Esophagus (tissue), 2 donors: ENCODE measurements around the gene ERC2. TPM values are rescaled to one million over a fixed set of nuclear protein-coding genes. Genes with fewer than 3 reads are reported as not detected.

Experiments used
- H3K27ac ChIP-seq, 2 donors: one replicate each; pipeline ENCODE4 v1.5.1; 2013; ENCODE audit warnings: low read depth in 2 of 2, mild to moderate bottlenecking in 2 of 2, inconsistent platforms in 1 of 2, low read length in 1 of 2, moderate library complexity in 1 of 2
- H3K27me3 ChIP-seq, 2 donors: one replicate each; pipeline ENCODE4 v1.6.1; 2013; ENCODE audit warnings: low read length in 2 of 2, control low read depth in 1 of 2, mild to moderate bottlenecking in 1 of 2; ENCODE audit not compliant: insufficient read depth in 2 of 2, control insufficient read depth in 1 of 2
- H3K36me3 ChIP-seq, 2 donors: one replicate each; pipeline ENCODE4 v1.6.1; 2013; ENCODE audit warnings: low read length in 1 of 2; ENCODE audit not compliant: control insufficient read depth in 2 of 2, insufficient read depth in 2 of 2
- H3K4me1 ChIP-seq, 2 donors: one replicate each; pipeline ENCODE4 v1.6.1; 2013; ENCODE audit warnings: low read length in 1 of 2; ENCODE audit not compliant: control insufficient read depth in 2 of 2, insufficient read depth in 2 of 2
- H3K4me3 ChIP-seq, 2 donors: one replicate each; pipeline ENCODE4 v1.5.1; 2013; ENCODE audit warnings: low read length in 2 of 2, mild to moderate bottlenecking in 2 of 2, low read depth in 1 of 2, moderate library complexity in 1 of 2
- H3K9me3 ChIP-seq, 2 donors: one replicate each; pipeline ENCODE4 v1.6.1; 2013; ENCODE audit warnings: mild to moderate bottlenecking in 2 of 2, low read depth in 1 of 2, low read length in 1 of 2, moderate library complexity in 1 of 2; ENCODE audit not compliant: control insufficient read depth in 2 of 2, insufficient read depth in 1 of 2
- WGBS, 2 donors: extraction: QIAGEN DNeasy Blood & Tissue Kit; methylation state at CpG; one replicate each; pipeline ENCODE4 v1.1.7; 2013; 5-methylcytosine and 5-hydroxymethylcytosine counted together
- polyA plus RNA-seq, 2 donors: library from polyadenylated mRNA; stranded (reverse); fragments of 200-250 nt; gene quantifications; one replicate each; pipeline ENCODE4 v1.2.3, GENCODE V29; 2013
- donor health status: healthy with polysubstance abuse.
- donor health status: Bipolar disorder and iron deficiency.

ERC2 gene
- polyA plus RNA-seq, 2 donors: 0.18 to 0.20 TPM

DNA sequence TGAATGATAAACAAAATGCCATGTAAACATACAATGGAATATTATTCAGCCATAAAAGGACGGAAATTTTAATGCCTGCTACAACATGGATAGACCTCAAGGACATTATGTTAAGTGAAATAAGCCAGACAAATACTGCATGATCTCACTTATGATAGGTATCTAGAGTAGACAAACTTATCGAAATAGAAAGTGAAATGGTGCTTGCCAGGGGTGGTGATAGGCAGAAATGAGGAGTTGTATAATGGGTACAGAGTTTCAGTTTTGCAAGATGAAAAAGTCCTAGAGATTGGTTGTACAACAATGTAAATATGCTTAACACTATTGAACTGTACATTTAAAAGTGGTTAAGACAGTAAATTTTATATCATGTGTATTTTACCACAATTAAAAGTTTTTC is 287.8 kb downstream of the ERC2 start:
- H3K27ac ChIP-seq: no peak overlapping the region
- H3K9me3 ChIP-seq: no peaks in the 10 kb centered on the region
- no peaks in the 10 kb centered on the region for H3K27me3 ChIP-seq
- WGBS, 2 donors: 80 to 85% methylated on average over 2 of the region's 2 CpGs
- no peaks in the 10 kb centered on the region for H3K36me3 ChIP-seq
- no peak overlapping the region for H3K4me3 ChIP-seq
- H3K4me1 ChIP-seq: no peaks in the 10 kb centered on the region

GRCh38 chr3:56173601-56174000 is 294.7 kb downstream of the ERC2 start:
- no peaks in the 10 kb centered on the region for H3K4me1 ChIP-seq
- H3K27me3 ChIP-seq: peaks cover 0 to 2% of the 10 kb centered on the region in 2 donors
- 61 to 74% methylated on average over 7 of the region's 7 CpGs for WGBS, 2 donors

GRCh38 chr3:56164436-56164835 is 303.8 kb downstream of the ERC2 start:
- peaks cover 0 to 2% of the 10 kb centered on the region in 2 donors for H3K9me3 ChIP-seq
- H3K27ac ChIP-seq: no peak overlapping the region
- WGBS, 2 donors: 86% methylated on average over 3 of the region's 3 CpGs
- no peaks in the 10 kb centered on the region for H3K36me3 ChIP-seq
- no peaks in the 10 kb centered on the region for H3K4me1 ChIP-seq
- no peaks in the 10 kb centered on the region for H3K27me3 ChIP-seq
- H3K4me3 ChIP-seq: no peak overlapping the region

More at GRCh38 chr3:56173601-56174000, 294.7 kb downstream of the ERC2 start:
- Histone ChIP-seq H3K4me3 (no peak overlapping the region), H3K27ac (no peak overlapping the region), H3K36me3 (no peaks in the 10 kb centered on the region), H3K9me3 (no peaks in the 10 kb centered on the region)

DNA sequence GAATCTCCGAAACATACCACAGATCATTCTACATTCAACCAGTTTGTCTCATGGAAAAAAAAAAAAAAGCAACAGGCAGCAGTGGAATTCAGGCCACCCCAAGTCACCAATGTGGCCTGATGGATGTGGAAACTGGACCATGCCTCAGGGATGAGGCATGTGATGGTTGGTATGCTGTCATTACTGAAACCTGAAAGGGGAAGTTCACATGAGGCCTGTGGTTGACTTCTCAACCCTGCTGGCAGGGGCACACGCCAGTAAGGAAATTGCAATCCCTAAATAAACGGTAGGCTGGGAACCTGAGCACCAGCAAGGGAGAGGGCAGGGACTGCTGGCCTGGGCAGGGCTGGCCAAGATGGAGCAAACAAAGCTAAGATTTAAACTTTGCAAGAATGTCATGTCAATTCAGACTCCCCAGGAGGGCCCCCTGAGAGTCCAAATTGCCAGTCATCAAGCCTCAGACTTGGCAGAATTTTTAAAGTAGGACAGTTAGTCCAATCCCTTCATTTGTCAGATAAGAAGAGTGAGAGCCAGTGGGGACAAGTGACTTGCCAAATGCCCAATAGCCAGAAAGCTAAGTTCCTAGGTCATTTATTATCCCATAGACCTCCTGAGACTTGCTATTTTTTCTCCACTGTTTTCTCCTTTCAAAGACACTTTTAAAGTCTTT is 310.4 kb downstream of the ERC2 start:
- H3K4me1 ChIP-seq: peaks cover 0 to 2% of the 10 kb centered on the region in 2 donors
- WGBS, 2 donors: 44 to 52% methylated on average over 3 of the region's 3 CpGs
- H3K36me3 ChIP-seq: no peaks in the 10 kb centered on the region
- H3K9me3 ChIP-seq: peaks cover 0 to 2% of the 10 kb centered on the region in 2 donors
- H3K4me3 ChIP-seq: no peak overlapping the region
- H3K27me3 ChIP-seq: no peaks in the 10 kb centered on the region
- H3K27ac ChIP-seq: peak overlapping the region in 1 of 2 donors; percentile 7

- H3K27ac ChIP-seq: no peak overlapping the region
- no peak overlapping the region for H3K4me3 ChIP-seq
- H3K36me3 ChIP-seq: no peaks in the 10 kb centered on the region
- no peaks in the 10 kb centered on the region for H3K9me3 ChIP-seq
- H3K4me1 ChIP-seq: peaks cover 0 to 2% of the 10 kb centered on the region in 2 donors
- no peaks in the 10 kb centered on the region for H3K27me3 ChIP-seq
- 94 to 95% methylated on average over 1 of the region's 1 CpG for WGBS, 2 donors
These were observed 314.0 kb downstream of the ERC2 start for GRCh38 chr3:56154297-56154696.

- H3K27ac ChIP-seq: no peak overlapping the region
- 62 to 70% methylated on average over 3 of the region's 3 CpGs for WGBS, 2 donors
- H3K9me3 ChIP-seq: no peaks in the 10 kb centered on the region
- H3K4me3 ChIP-seq: no peak overlapping the region
- H3K27me3 ChIP-seq: no peaks in the 10 kb centered on the region
- H3K4me1 ChIP-seq: no peaks in the 10 kb centered on the region
- no peaks in the 10 kb centered on the region for H3K36me3 ChIP-seq
These were observed 320.9 kb downstream of the ERC2 start for GRCh38 chr3:56147354-56147753.

DNA sequence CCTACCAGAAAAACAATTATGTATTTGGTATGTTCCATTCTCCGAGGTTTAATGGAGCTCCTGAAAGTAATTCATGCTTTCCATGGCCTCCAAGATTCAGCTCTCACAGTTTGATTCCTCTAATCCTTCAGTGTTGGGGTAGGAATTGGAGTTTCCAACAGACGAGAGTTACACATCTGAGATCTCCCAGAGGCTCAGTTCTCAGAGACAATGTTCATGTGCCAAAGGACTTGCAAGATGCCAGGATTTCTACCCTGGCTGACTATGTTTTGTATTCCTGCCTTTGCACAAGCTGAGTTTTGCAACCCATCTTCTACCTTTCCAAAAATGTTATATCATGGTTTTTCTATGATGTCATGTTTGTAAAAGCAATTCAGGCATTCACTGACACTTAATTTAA is 322.9 kb downstream of the ERC2 start:
- H3K4me3 ChIP-seq: no peak overlapping the region
- 66 to 72% methylated on average over 2 of the region's 2 CpGs for WGBS, 2 donors
- H3K9me3 ChIP-seq: no peaks in the 10 kb centered on the region
- H3K27ac ChIP-seq: no peak overlapping the region
- no peaks in the 10 kb centered on the region for H3K27me3 ChIP-seq
- H3K36me3 ChIP-seq: no peaks in the 10 kb centered on the region
- H3K4me1 ChIP-seq: no peaks in the 10 kb centered on the region

- H3K27ac ChIP-seq: no peak overlapping the region
- H3K27me3 ChIP-seq: no peaks in the 10 kb centered on the region
- no peaks in the 10 kb centered on the region for H3K36me3 ChIP-seq
- H3K9me3 ChIP-seq: no peaks in the 10 kb centered on the region
- H3K4me1 ChIP-seq: no peaks in the 10 kb centered on the region
- WGBS, 2 donors: 67 to 71% methylated on average over 4 of the region's 4 CpGs
- no peak overlapping the region for H3K4me3 ChIP-seq
These were observed 323.5 kb downstream of the ERC2 start for GRCh38 chr3:56144805-56145204.

DNA sequence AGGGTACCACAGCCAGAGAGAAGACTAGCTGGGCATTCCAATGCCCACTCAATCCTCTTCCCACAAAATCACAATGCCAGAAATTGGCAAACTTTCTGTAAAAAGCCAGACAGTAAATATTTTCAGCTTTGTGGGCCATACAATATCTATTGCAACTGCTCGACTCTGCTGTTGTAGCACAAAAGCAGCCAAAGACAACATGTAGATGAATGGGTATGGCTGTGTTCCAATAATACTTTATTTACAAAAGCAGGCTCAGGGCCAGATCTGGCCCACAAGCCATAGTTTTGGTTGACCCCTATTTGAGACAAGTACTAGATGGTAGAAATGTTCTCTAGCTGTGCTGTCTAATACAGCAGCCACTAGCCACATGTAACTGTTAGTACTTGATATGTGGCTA is 330.9 kb downstream of the ERC2 start:
- Histone ChIP-seq H3K36me3 (no peaks in the 10 kb centered on the region), H3K27me3 (peaks cover 0 to 2% of the 10 kb centered on the region in 2 donors), H3K27ac (no peak overlapping the region), H3K4me3 (no peak overlapping the region), H3K9me3 (no peaks in the 10 kb centered on the region), H3K4me1 (no peaks in the 10 kb centered on the region)
- 34 to 46% methylated on average over 1 of the region's 1 CpG for WGBS, 2 donors

DNA sequence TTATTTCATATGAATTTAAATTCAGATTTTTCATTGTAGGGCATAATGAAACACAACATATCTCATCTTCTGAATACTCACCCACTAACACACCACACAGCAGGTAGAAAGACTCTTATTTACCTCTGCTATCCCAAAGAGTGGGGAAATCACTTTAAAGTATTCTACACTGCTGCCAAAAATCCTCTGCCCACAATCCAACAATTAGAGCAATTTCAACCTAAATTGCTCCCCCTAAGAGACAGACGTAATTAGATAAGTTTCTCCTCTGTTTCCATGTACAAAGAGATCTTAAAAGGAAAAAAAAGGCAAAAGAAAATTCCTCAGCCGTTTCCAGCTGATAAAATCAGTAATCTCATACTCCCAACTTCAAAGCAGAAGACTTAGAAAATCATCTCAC is 331.8 kb downstream of the ERC2 start:
- no peak overlapping the region for H3K27ac ChIP-seq
- WGBS, 2 donors: 47 to 61% methylated on average over 2 of the region's 2 CpGs
- no peaks in the 10 kb centered on the region for H3K36me3 ChIP-seq
- peaks cover 0 to 2% of the 10 kb centered on the region in 2 donors for H3K27me3 ChIP-seq
- H3K9me3 ChIP-seq: no peaks in the 10 kb centered on the region
- no peaks in the 10 kb centered on the region for H3K4me1 ChIP-seq
- no peak overlapping the region for H3K4me3 ChIP-seq
